Pancreas (tissue), 10 donors: ENCODE results near the gene GCNA. TPM values are rescaled to one million over a fixed set of nuclear protein-coding genes. Genes with fewer than 3 reads are reported as not detected.

Source experiments
- ATAC-seq, 4 donors: fragments of 200-7000 bp; cut with Tn5 transposase; one replicate each; pipeline versions ENCODE4 v1.8.0 to v1.9.1; 2020; ENCODE audit warnings: mild to moderate bottlenecking in 4 of 4, moderate library complexity in 4 of 4
- DNase-seq, 6 donors: peaks; one replicate each; pipeline ENCODE4 v3.0.0-alpha.2; 2020
- FAIRE-seq: peaks from 2 replicates; lab custom pipeline; 2012; peaks lifted over from hg19 to GRCh38; lab: Jason Lieb, UNC
- H3K27ac ChIP-seq, 4 donors: fragments of 200-600 bp; sonication (generic); 1 replicate in 3 of 4; 2 replicates in 1 of 4; pipeline versions ENCODE4 v1.5.0 to v1.8.0; 2020
- H3K27me3 ChIP-seq, 4 donors: fragments of 200-600 bp; one replicate each; pipeline ENCODE4 v1.8.0; 2021
- H3K36me3 ChIP-seq, 3 donors: fragments of 200-600 bp; sonication (generic) in 1 of 3; one replicate each; pipeline versions ENCODE4 v1.5.0 to v1.8.0; 2020 to 2021
- H3K4me1 ChIP-seq, 3 donors: fragments of 200-600 bp; one replicate each; pipeline ENCODE4 v1.8.0; 2021
- H3K4me3 ChIP-seq, 4 donors: fragments of 200-600 bp; sonication (generic) in 2 of 4; one replicate each; pipeline versions ENCODE4 v1.5.0 to v1.8.0; 2020 to 2021
- H3K9me3 ChIP-seq, 4 donors: fragments of 200-600 bp; one replicate each; pipeline ENCODE4 v1.8.0; 2021
- CTCF ChIP-seq, 4 donors: fragments of 200-600 bp; sonication (generic) in 3 of 4; IDR thresholded peaks; one replicate each; pipeline versions ENCODE4 v1.5.0 to v1.8.0; 2021; ENCODE audit warnings: antibody characterized with exemption in 4 of 4
- WGBS, 2 donors: extraction: QIAGEN DNeasy Blood & Tissue Kit; methylation state at CpG; one replicate each; pipeline ENCODE4 v1.1.7; 2013; 5-methylcytosine and 5-hydroxymethylcytosine counted together
- intact Hi-C, 3 donors: fragments of 100-400 bp; cut with DNase I; formaldehyde crosslinking; loops; one replicate each; pipeline versions ENCODE4 v1.11.1 to v1.14.2; 2022
- polyA plus RNA-seq, 2 donors: library from polyadenylated mRNA; stranded (reverse); fragments of 200-250 nt; gene quantifications; one replicate each; pipeline ENCODE4 v1.2.3, GENCODE V29; 2013
- total RNA-seq, 6 donors: library from RNA; stranded (reverse); fragmentation: NEBNext Ultra II Directional in 4 of 6; extraction: Animal tissue kit (Norgen Biotek cat#: 25700) in 4 of 6; gene quantifications; one replicate each; pipeline versions ENCODE4 v1.2.1 to v1.2.4, GENCODE V29; 2021 to 2023
- donor health status: healthy with polysubstance abuse.
- donor health status: DM: no; HTN: no; CAD: no; lungs with moderate emphysema.
- donor health status: DM: no; HTN: no; CAD: no.
- donor health status: control.
- donor health status: control.
- donor health status: Bipolar disorder and iron deficiency.
- donor health status: DM: yes; HTN: yes; CAD: no.
- donor health status: DM: no; HTN: no; CAD: no.
- donor health status: DM: no; HTN: no; CAD: no.
- donor health status: DM: yes; HTN: yes; CAD: no.

Gene GCNA, protein sequence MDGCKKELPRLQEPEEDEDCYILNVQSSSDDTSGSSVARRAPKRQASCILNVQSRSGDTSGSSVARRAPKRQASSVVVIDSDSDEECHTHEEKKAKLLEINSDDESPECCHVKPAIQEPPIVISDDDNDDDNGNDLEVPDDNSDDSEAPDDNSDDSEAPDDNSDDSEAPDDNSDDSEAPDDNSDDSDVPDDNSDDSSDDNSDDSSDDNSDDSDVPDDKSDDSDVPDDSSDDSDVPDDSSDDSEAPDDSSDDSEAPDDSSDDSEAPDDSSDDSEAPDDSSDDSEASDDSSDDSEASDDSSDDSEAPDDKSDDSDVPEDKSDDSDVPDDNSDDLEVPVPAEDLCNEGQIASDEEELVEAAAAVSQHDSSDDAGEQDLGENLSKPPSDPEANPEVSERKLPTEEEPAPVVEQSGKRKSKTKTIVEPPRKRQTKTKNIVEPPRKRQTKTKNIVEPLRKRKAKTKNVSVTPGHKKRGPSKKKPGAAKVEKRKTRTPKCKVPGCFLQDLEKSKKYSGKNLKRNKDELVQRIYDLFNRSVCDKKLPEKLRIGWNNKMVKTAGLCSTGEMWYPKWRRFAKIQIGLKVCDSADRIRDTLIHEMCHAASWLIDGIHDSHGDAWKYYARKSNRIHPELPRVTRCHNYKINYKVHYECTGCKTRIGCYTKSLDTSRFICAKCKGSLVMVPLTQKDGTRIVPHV
- total RNA-seq = 1 to 10 TPM in 2 of 6 donors, under 1 TPM in 4; 0.63 to 2.0 (median 0.89) TPM
- polyA plus RNA-seq = 1 to 10 TPM; 1.5 to 3.1 TPM

DNA sequence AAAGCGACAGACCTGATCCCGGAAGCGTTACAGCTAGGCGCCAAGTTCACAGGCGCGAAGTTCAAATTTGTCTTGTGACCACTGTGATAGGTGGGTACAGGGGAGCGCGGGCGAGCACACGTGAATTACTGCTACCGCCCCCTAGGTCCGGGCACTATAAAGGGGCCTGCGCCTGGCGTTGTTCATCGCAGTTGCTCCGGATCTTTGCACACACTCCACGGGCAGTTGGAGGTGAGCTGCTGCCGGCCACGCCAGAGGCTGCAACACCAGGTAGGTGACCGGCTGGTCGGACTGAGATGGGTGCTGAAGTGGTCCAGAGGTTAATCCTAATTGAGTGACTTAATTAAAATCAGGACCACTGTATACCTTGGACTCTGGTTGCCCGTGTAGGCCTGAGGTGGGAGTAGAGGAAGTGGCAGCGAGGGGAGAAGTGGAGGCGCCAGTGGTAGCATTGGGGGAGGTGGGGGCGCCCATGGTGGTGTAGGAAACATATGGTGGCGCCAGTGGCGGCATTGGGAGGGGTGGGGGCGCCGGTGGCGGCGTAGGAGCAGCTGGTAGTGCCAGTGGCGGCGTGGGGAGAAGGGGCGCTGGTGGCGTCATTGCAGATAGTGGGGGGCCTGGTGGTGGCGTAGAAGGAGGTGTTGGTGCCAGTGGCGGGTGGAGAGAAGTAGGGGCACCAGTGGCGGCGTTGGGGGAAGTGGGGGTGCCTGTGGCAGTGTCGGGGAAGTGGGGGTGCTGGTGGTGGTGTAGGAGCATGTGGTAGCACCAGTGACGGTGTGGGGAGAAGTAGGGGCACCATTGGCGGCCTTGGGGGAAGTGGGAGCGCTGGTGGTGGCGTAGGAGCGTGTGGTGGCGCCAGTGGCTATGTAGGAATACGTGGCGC, at the start of gene GCNA:
Gene GCNA (plus strand): TSS at position 185 of the 883 bp plus-strand sequence. CDS start 2,385 bp downstream, outside the sequence.
- Histone ChIP-seq H3K36me3 (peaks cover 2 to 10% (median 4%) of the 10 kb centered on the region in 3 donors), H3K4me3 (no peak within 1 kb of the TSS), H3K27me3 (no peaks in the 10 kb centered on the region), H3K27ac (no peak within 1 kb of the TSS), H3K4me1 (no peaks in the 10 kb centered on the region), H3K9me3 (no peaks in the 10 kb centered on the region)
- no peak for FAIRE-seq
- intact Hi-C loops = no loop called here
- peak in 1 of 6 donors; percentile 55 for DNase-seq
- WGBS, 2 donors = 95 to 98% methylated on average over 46 to 48 of the region's 48 CpGs
- TF ChIP-seq CTCF (IDR thresholded peaks at IDR 0.05) = no peak
- ATAC-seq = peak in 1 of 4 donors; percentile 19

GRCh38 chrX:71532078-71532752, 46.0 kb upstream of the GCNA start:
- WGBS, 2 donors = 1 to 20% methylated on average over 25 of the region's 25 CpGs
- no peaks in the 10 kb centered on the region for H3K4me1 ChIP-seq
- FAIRE-seq = no peak

DNA sequence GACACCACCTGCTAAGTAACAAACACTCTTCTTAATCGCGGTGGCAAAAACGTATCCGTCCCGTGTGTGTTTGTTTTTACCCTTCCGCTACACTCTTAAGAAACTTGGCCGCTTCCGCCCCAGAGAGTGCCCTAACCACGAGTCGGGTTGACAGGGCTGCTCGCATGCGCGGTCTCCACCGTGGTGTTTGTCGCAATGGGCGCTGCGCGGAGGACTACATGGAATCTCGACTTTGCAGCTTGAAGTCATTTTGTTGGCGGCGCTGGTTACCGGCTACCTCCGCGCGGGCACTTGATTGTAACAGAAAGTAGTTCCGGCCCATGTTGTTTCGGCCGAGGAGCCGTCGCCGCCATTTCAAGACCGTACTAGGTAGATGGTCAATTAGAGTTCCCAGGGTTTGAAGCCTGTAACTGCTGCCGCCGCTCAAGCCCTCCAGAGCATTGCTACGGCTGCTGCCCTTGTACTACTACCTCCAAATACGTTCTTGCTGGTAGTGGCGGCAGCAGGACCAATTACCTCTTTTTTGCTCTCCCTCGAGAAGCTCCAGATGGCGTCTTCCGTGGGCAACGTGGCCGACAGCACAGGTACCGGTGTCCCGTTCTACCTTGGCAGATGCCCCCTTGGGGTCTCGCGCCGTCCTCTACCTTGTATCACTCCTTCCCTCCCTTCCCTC, 45.3 kb upstream of the GCNA start, which contains the start of gene OGT:
Gene OGT (plus strand): TSS at position 352 of the 673 bp plus-strand sequence. CDS start 196 bp downstream, at position 548.
- ATAC-seq (peak; percentile 91 to 93 (median 92)), DNase-seq (peak; percentile 87 to 96 (median 94)), FAIRE-seq (peak; percentile 32)
- H3K27ac ChIP-seq = peak within 1 kb of the TSS; percentile 63 to 91 (median 78)
- H3K27me3 ChIP-seq = no peaks in the 10 kb centered on the region
- H3K4me3 ChIP-seq = peak within 1 kb of the TSS; percentile 36 to 61 (median 49)
- no peaks in the 10 kb centered on the region for H3K36me3 ChIP-seq
- 1 to 23% methylated on average over 47 of the region's 47 CpGs for WGBS, 2 donors
- no peak for TF ChIP-seq CTCF (IDR thresholded peaks at IDR 0.05)
- peaks cover 0 to 2% (median 0%) of the 10 kb centered on the region in 3 donors for H3K4me1 ChIP-seq
- intact Hi-C loops = no loop called here
- no peaks in the 10 kb centered on the region for H3K9me3 ChIP-seq

More at GRCh38 chrX:71532078-71532752, 46.0 kb upstream of the GCNA start:
- Histone ChIP-seq H3K4me3 (peak overlapping the region in 3 of 4 donors; percentile 9 to 61 (median 57)), H3K27ac (peak overlapping the region; percentile 58 to 91 (median 76)), H3K36me3 (no peaks in the 10 kb centered on the region), H3K9me3 (no peaks in the 10 kb centered on the region), H3K27me3 (no peaks in the 10 kb centered on the region)
- intact Hi-C loops = no loop called here
- ATAC-seq = peak; percentile 14 to 32 (median 16)
- TF ChIP-seq CTCF (IDR thresholded peaks at IDR 0.05) = no peak
- DNase-seq = no peak

DNA sequence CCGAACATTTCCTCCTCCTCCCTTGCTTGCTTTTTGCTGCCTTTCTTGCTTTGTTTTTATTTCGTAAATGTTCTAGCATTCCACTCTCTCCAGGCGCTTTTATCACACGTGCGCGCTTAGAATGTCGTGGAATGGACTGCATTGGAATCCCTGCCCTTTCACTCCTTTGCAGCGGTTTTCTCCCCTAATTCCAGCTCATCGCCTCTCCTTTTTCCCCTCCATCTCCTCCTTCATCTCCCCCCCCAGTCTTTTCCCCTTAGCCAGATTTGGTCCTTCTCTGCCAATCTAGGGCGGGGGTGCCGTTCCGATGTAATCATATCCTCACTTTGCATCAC, 44.8 kb upstream of the GCNA start:
- DNase-seq (no peak), FAIRE-seq (no peak), ATAC-seq (peak in 2 of 4 donors; percentile 1 to 3)
- no peaks in the 10 kb centered on the region for H3K9me3 ChIP-seq
- H3K4me1 ChIP-seq = peaks cover 0 to 7% (median 0%) of the 10 kb centered on the region in 3 donors
- no peaks in the 10 kb centered on the region for H3K27me3 ChIP-seq
- H3K4me3 ChIP-seq = peak overlapping the region; percentile 36 to 61 (median 49)
- TF ChIP-seq CTCF (IDR thresholded peaks at IDR 0.05) = no peak
- WGBS, 2 donors = 0 to 14% methylated on average over 12 of the region's 12 CpGs
- intact Hi-C loops = no loop called here
- H3K27ac ChIP-seq = peak overlapping the region; percentile 63 to 91 (median 78)
- no peaks in the 10 kb centered on the region for H3K36me3 ChIP-seq
